ENCODE results near the gene ABCG1.

DNA sequence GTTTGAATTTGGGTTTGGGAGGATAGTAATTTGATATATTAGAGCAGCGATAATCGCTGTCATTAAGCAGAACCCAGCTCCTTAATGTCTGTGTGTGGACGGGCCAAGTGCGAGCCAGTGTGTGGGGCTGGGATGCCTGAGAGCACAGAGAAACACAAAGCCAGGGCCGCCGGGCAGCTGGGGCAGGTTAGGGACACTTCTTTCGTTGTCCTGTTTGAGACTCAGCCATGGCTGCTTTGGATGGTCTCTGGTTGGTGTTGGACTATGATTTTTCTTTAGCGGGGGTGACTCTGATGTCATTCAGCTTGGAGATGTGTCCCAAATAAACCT, 33.4 kb downstream of the ABCG1 start:
- TF ChIP-seq, protein P1, sequence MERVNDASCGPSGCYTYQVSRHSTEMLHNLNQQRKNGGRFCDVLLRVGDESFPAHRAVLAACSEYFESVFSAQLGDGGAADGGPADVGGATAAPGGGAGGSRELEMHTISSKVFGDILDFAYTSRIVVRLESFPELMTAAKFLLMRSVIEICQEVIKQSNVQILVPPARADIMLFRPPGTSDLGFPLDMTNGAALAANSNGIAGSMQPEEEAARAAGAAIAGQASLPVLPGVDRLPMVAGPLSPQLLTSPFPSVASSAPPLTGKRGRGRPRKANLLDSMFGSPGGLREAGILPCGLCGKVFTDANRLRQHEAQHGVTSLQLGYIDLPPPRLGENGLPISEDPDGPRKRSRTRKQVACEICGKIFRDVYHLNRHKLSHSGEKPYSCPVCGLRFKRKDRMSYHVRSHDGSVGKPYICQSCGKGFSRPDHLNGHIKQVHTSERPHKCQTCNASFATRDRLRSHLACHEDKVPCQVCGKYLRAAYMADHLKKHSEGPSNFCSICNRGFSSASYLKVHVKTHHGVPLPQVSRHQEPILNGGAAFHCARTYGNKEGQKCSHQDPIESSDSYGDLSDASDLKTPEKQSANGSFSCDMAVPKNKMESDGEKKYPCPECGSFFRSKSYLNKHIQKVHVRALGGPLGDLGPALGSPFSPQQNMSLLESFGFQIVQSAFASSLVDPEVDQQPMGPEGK (CRISPR knock-in tag; IDR thresholded peaks at IDR 0.05; ENCODE audit: borderline replicate concordance), result no peak
- TF ChIP-seq TCF4 (CRISPR knock-in tag; IDR thresholded peaks at IDR 0.05; ENCODE audit: borderline replicate concordance) (no peak), ZFP30 (CRISPR knock-in tag; IDR thresholded peaks at IDR 0.05) (no peak), ARNTL (CRISPR knock-in tag; IDR thresholded peaks at IDR 0.05; ENCODE audit: borderline replicate concordance, low read depth) (no peak), ZFP3 (CRISPR knock-in tag; IDR thresholded peaks at IDR 0.05) (no peak), RARB (CRISPR knock-in tag; IDR thresholded peaks at IDR 0.05) (no peak), TOX (CRISPR knock-in tag; IDR thresholded peaks at IDR 0.05; ENCODE audit: borderline replicate concordance) (no peak), OSR1 (CRISPR knock-in tag; IDR thresholded peaks at IDR 0.05) (no peak), ZNF70 (CRISPR knock-in tag; IDR thresholded peaks at IDR 0.05) (no peak), GLIS3 (CRISPR knock-in tag; IDR thresholded peaks at IDR 0.05) (no peak), POU6F1 (CRISPR knock-in tag; IDR thresholded peaks at IDR 0.05; ENCODE audit: borderline replicate concordance, low read depth) (no peak), ESRRG (CRISPR knock-in tag; IDR thresholded peaks at IDR 0.05) (no peak)
- TF ChIP-seq, protein P2, sequence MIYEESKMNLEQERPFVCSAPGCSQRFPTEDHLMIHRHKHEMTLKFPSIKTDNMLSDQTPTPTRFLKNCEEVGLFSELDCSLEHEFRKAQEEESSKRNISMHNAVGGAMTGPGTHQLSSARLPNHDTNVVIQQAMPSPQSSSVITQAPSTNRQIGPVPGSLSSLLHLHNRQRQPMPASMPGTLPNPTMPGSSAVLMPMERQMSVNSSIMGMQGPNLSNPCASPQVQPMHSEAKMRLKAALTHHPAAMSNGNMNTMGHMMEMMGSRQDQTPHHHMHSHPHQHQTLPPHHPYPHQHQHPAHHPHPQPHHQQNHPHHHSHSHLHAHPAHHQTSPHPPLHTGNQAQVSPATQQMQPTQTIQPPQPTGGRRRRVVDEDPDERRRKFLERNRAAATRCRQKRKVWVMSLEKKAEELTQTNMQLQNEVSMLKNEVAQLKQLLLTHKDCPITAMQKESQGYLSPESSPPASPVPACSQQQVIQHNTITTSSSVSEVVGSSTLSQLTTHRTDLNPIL (CRISPR knock-in tag; IDR thresholded peaks at IDR 0.05; ENCODE audit: low read depth), result no peak
- TF ChIP-seq, protein P3, sequence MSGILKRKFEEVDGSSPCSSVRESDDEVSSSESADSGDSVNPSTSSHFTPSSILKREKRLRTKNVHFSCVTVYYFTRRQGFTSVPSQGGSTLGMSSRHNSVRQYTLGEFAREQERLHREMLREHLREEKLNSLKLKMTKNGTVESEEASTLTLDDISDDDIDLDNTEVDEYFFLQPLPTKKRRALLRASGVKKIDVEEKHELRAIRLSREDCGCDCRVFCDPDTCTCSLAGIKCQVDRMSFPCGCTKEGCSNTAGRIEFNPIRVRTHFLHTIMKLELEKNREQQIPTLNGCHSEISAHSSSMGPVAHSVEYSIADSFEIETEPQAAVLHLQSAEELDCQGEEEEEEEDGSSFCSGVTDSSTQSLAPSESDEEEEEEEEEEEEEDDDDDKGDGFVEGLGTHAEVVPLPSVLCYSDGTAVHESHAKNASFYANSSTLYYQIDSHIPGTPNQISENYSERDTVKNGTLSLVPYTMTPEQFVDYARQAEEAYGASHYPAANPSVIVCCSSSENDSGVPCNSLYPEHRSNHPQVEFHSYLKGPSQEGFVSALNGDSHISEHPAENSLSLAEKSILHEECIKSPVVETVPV (CRISPR knock-in tag; IDR thresholded peaks at IDR 0.05), result no peak

All from SK-N-SH treated with all-trans-retinoic acid at 6 μM for 48 hours (cell line).